ENCODE data around the gene STPG1. TPM values are rescaled to one million over a fixed set of nuclear protein-coding genes. Genes with fewer than 3 reads are reported as not detected.

Gene STPG1
- total and polyA plus RNA-seq, 7 donors = 0.89 to 4.2 (median 1.4) TPM

DNA sequence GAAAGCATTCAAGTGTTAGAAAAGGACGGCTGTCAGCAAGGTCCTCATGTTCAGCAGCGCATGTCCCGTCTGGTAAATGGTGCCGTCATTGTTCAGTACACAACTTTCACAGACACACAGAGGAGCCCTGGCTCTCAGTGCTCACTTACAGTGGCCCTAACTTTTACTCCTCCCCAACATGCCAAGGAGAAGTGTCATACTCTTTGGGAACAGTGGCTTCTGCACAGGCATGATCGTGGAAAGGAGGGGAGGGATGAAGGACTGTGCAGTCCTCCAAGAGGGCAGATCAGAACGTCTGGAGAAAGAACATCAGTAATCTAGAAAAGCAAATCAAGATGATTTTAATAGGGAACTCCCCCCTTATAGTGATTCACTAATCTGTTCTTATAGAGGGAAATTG, 98.2 kb downstream of the STPG1 start:
- DNase-seq (no peak), ATAC-seq (no peak)
- Histone ChIP-seq H3K4me1 (no peaks in the 10 kb centered on the region), H3K27me3 (ENCODE audit: insufficient read depth in 3 of 3, low read length in 2 of 3) (peaks cover 1 to 23% (median 3%) of the 10 kb centered on the region in 3 donors), H3K9me3 (no peaks in the 10 kb centered on the region), H3K4me3 (no peak overlapping the region), H3K36me3 (ENCODE audit: insufficient read depth in 1 of 2, low read depth in 1 of 2) (no peaks in the 10 kb centered on the region), H3K27ac (no peak overlapping the region)
- TF ChIP-seq, protein P1, sequence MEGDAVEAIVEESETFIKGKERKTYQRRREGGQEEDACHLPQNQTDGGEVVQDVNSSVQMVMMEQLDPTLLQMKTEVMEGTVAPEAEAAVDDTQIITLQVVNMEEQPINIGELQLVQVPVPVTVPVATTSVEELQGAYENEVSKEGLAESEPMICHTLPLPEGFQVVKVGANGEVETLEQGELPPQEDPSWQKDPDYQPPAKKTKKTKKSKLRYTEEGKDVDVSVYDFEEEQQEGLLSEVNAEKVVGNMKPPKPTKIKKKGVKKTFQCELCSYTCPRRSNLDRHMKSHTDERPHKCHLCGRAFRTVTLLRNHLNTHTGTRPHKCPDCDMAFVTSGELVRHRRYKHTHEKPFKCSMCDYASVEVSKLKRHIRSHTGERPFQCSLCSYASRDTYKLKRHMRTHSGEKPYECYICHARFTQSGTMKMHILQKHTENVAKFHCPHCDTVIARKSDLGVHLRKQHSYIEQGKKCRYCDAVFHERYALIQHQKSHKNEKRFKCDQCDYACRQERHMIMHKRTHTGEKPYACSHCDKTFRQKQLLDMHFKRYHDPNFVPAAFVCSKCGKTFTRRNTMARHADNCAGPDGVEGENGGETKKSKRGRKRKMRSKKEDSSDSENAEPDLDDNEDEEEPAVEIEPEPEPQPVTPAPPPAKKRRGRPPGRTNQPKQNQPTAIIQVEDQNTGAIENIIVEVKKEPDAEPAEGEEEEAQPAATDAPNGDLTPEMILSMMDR (IDR thresholded peaks at IDR 0.05) = no peak
- 79 to 86% (median 80%) methylated on average over 6 of the region's 6 CpGs for WGBS, 3 donors
- intact Hi-C loops (cut with DNase I) = no loop called here

DNA sequence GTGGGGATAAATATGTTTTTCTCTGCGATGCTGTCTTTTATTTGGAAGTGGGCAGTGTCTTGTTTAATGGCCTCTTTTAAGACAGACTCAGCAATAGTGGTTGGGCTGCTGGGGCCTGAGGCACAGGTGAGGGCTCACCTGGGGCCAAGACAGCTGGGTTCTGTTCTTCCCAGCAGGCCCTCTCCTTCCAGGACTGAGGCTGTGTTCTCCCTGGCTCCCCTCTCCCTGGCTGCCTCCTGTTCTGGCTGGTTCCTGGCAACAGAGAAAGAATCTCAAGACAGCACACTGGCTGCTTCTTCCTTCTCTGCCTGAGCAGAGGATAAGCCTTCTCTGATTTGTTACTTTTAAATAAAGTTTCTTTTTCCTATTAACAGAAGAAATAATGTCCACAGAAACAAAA, 101.8 kb downstream of the STPG1 start:
- Histone ChIP-seq H3K4me1 (no peaks in the 10 kb centered on the region), H3K36me3 (ENCODE audit: insufficient read depth in 1 of 2, low read depth in 1 of 2) (no peaks in the 10 kb centered on the region), H3K27me3 (ENCODE audit: insufficient read depth in 3 of 3, low read length in 2 of 3) (no peaks in the 10 kb centered on the region), H3K27ac (no peak overlapping the region), H3K9me3 (no peaks in the 10 kb centered on the region), H3K4me3 (no peak overlapping the region)
- DNase-seq (no peak), ATAC-seq (no peak)
- TF ChIP-seq, protein P1 (IDR thresholded peaks at IDR 0.05) = no peak
- 81 to 93% (median 88%) methylated on average over 1 of the region's 1 CpG for WGBS, 3 donors
- intact Hi-C loops (cut with DNase I) = no loop called here

DNA sequence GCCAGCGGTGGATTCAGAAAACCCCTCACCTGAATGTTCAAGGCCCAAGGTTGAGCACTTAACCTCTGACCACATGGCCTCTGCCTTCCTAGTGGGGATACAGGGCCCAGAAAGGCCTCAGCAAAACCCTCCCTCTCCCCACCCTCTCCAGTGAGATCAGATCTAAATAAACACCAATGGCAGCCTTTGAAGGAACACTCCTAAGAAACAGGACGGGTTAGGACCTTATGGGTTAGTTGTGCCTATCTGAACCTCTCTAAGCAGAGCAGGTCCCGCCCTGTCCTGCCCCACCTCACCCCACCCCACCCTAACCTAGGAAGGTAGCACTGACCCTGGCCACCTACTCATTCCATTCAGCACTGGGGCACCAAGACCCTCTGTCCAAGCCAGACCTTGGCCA, 102.3 kb downstream of the STPG1 start:
- Histone ChIP-seq H3K27me3 (ENCODE audit: insufficient read depth in 3 of 3, low read length in 2 of 3) (no peaks in the 10 kb centered on the region), H3K36me3 (ENCODE audit: insufficient read depth in 1 of 2, low read depth in 1 of 2) (no peaks in the 10 kb centered on the region), H3K4me3 (no peak overlapping the region), H3K27ac (no peak overlapping the region), H3K9me3 (no peaks in the 10 kb centered on the region), H3K4me1 (no peaks in the 10 kb centered on the region)
- ATAC-seq (no peak), DNase-seq (no peak)
- intact Hi-C loops (cut with DNase I) = no loop called here
- WGBS, 3 donors = 93 to 95% (median 93%) methylated on average over 3 of the region's 3 CpGs
- TF ChIP-seq, protein P1 (IDR thresholded peaks at IDR 0.05) = no peak

DNA sequence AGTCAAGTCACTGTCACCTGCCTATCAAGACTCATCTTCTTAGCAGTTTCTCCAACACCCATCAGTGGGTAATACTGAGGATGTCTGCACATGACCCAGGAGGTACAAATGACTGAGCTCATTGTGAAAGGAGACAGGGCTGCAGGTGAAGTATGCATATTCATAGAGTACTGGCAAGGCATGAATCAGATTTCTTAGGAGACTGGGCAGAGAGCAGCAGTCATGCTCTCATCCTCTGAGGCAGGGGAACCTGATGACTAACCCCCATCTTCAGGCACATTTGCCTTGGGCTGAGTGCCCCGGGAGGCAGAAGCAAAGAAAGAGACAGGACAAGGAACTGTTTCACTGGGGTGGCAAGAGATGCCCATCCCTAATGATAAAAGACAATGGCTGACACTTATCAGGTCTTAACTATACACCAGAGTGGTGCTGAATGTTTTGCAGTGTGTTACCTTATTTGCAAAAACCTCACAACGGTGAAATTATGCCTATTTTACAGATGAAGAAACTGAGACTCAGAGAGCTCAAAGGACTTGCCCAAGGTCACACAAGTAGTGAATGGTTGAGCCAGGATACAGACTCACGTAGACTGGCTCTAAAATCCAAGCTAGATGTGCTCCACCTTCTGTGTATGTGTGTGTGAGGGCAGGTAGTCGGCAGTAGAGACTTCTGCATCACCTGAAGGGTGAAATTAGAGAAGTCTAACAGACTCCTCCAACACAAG, 103.7 kb downstream of the STPG1 start:
- H3K9me3 ChIP-seq = no peaks in the 10 kb centered on the region
- no peak for DNase-seq
- H3K27ac ChIP-seq = no peak overlapping the region
- no peaks in the 10 kb centered on the region for H3K4me1 ChIP-seq
- TF ChIP-seq, protein P1 (IDR thresholded peaks at IDR 0.05) = no peak
- H3K27me3 ChIP-seq (ENCODE audit: insufficient read depth in 3 of 3, low read length in 2 of 3) = no peaks in the 10 kb centered on the region
- no peak for ATAC-seq
- intact Hi-C loops (cut with DNase I) = no loop called here
- H3K4me3 ChIP-seq = no peak overlapping the region
- H3K36me3 ChIP-seq (ENCODE audit: insufficient read depth in 1 of 2, low read depth in 1 of 2) = no peaks in the 10 kb centered on the region
- WGBS, 3 donors = 85 to 90% (median 90%) methylated on average over 4 of the region's 4 CpGs

All from psoas muscle (tissue), 8 donors.